ENCODE measurements around the gene PRR23E.

GRCh38 chr3:127222664-127223063, 29.7 kb downstream of the PRR23E start:
- TF ChIP-seq SP1 (IDR thresholded peaks at IDR 0.05) = no peak
- TF ChIP-seq FOXK2 (IDR thresholded peaks at IDR 0.05) = no peak
- TF ChIP-seq L3MBTL2 (conservative IDR thresholded peaks at IDR 0.05) = no peak
- no peak for TF ChIP-seq NFRKB (IDR thresholded peaks at IDR 0.05)
- TF ChIP-seq TARDBP (IDR thresholded peaks at IDR 0.05) = no peak
- no peak for TF ChIP-seq ELF4 (IDR thresholded peaks at IDR 0.05)
- no peak for TF ChIP-seq FOXM1 (IDR thresholded peaks at IDR 0.05; ENCODE audit: borderline replicate concordance)
- TF ChIP-seq ARNT (IDR thresholded peaks at IDR 0.05) = no peak
- no peak for TF ChIP-seq SUZ12 (IDR thresholded peaks at IDR 0.05)
- TF ChIP-seq BHLHE40 (IDR thresholded peaks at IDR 0.05; ENCODE audit: borderline replicate concordance) = no peak
